Measurements from ENCODE around the gene ATP6V1F.

- no peak for TF ChIP-seq CTCF (conservative IDR thresholded peaks at IDR 0.05; ENCODE audit: low read length)
- TF ChIP-seq EZH2phosphoT487 (IDR thresholded peaks at IDR 0.05; ENCODE audit: borderline replicate concordance, low read depth, low read length), result no peak
Observed at GRCh38 chr7:128913870-128914565, 51.4 kb downstream of the ATP6V1F start.

Measured in OCI-LY7 (cell line).